Neural cell (in vitro differentiated cells): ENCODE measurements around the gene CEP128. TPM values are rescaled to one million over a fixed set of nuclear protein-coding genes. Genes with fewer than 3 reads are reported as not detected.

Source experiments
- H2AFZ ChIP-seq: fragments of 200-600, 300-800 bp; sonication (generic), shearing (Covaris generic); 2 replicates; pipeline ENCODE4 v1.6.0; 2014; ENCODE audit warnings: low read depth, mild to moderate bottlenecking, antibody characterized with exemption, low read length, moderate library complexity
- H3F3A ChIP-seq: fragments of 200-600 bp; shearing (Covaris generic); 2 replicates; pipeline ENCODE4 v1.6.1; 2016; ENCODE audit warnings: mild to moderate bottlenecking, moderate library complexity, mixed read lengths, antibody characterized with exemption, low read length; ENCODE audit not compliant: insufficient read depth, poor library complexity, severe bottlenecking
- H3K27ac ChIP-seq: fragments of 200-600, 300-800 bp; sonication (generic), shearing (Covaris generic); 2 replicates; pipeline ENCODE4 v1.5.1; 2014; ENCODE audit warnings: mild to moderate bottlenecking, low read length, moderate library complexity
- H3K27me3 ChIP-seq: fragments of 300-800, 200-600 bp; sonication (generic), shearing (Covaris generic); 2 replicates; pipeline ENCODE4 v1.6.0; 2014; ENCODE audit warnings: mild to moderate bottlenecking, low read depth, low read length, moderate library complexity; ENCODE audit not compliant: insufficient read depth
- H3K36me3 ChIP-seq: fragments of 300-800, 200-600 bp; sonication (generic), shearing (Covaris generic); 2 replicates; pipeline ENCODE4 v1.5.1; 2014; ENCODE audit warnings: mild to moderate bottlenecking, antibody characterized with exemption, low read length, moderate library complexity; ENCODE audit not compliant: insufficient read depth
- H3K4me2 ChIP-seq: fragments of 300-800, 200-600 bp; sonication (generic), shearing (Covaris generic); 2 replicates; pipeline ENCODE4 v1.6.0; 2014; ENCODE audit warnings: mild to moderate bottlenecking, low read length
- H3K4me3 ChIP-seq: fragments of 300-800, 200-600 bp; sonication (generic), shearing (Covaris generic); 2 replicates; pipeline ENCODE4 v1.5.1; 2014; ENCODE audit warnings: mild to moderate bottlenecking, low read length, moderate library complexity
- H3K79me2 ChIP-seq: fragments of 200-600 bp; shearing (Covaris generic); replicated peaks from 2 replicates; pipeline ENCODE4 v1.6.0; 2014; ENCODE audit warnings: mild to moderate bottlenecking, low read length, moderate library complexity; ENCODE audit not compliant: insufficient read depth
- H3K9ac ChIP-seq: fragments of 300-800, 200-600 bp; sonication (generic), shearing (Covaris generic); 2 replicates; pipeline ENCODE4 v1.6.1; 2016; ENCODE audit warnings: mild to moderate bottlenecking, low read length, mixed read lengths
- H3K9me2 ChIP-seq: fragments of 200-600 bp; shearing (Covaris generic); 2 replicates; pipeline ENCODE4 v1.6.1; 2016; ENCODE audit warnings: mild to moderate bottlenecking, low read length, mixed read lengths; ENCODE audit not compliant: insufficient read depth
- H3K9me3 ChIP-seq: fragments of 200-600, 300-800 bp; sonication (generic), shearing (Covaris generic); 2 replicates; pipeline ENCODE4 v1.6.1; 2016; ENCODE audit warnings: mild to moderate bottlenecking, mixed run types, low read length, moderate library complexity, mixed read lengths
- H4K20me1 ChIP-seq: fragments of 200-600 bp; shearing (Covaris generic); 2 replicates; pipeline ENCODE4 v1.6.1; 2016; ENCODE audit warnings: mild to moderate bottlenecking, mixed run types; ENCODE audit not compliant: insufficient read depth
- CTCF ChIP-seq: fragments of 450-650 bp; IDR thresholded peaks from 2 replicates; pipeline ENCODE4 v1.5.1; 2014; ENCODE audit warnings: antibody characterized with exemption, mild to moderate bottlenecking, moderate library complexity; ENCODE audit not compliant: poor library complexity, severe bottlenecking
- EP300 ChIP-seq: fragments of 450-650 bp; conservative IDR thresholded peaks from 2 replicates; pipeline ENCODE4 v1.6.1; 2014; ENCODE audit warnings: antibody characterized with exemption, mild to moderate bottlenecking, moderate library complexity; ENCODE audit not compliant: poor library complexity, severe bottlenecking
- EZH2 ChIP-seq: fragments of 200-600, 300-800 bp; shearing (Covaris generic), sonication (generic); IDR thresholded peaks from 2 replicates; pipeline ENCODE4 v1.6.1; 2014; ENCODE audit warnings: antibody characterized with exemption, low read length, borderline replicate concordance, mild to moderate bottlenecking; ENCODE audit not compliant: insufficient read depth, poor library complexity, severe bottlenecking
- MXI1 ChIP-seq: fragments of 450-650 bp; conservative IDR thresholded peaks from 2 replicates; pipeline ENCODE4 v1.6.1; 2014; ENCODE audit warnings: antibody characterized with exemption, mild to moderate bottlenecking; ENCODE audit not compliant: poor library complexity, severe bottlenecking
- POLR2AphosphoS5 ChIP-seq: IDR thresholded peaks from 2 replicates; pipeline ENCODE4 v1.6.1; 2012
- RAD21 ChIP-seq: fragments of 450-650 bp; conservative IDR thresholded peaks from 2 replicates; pipeline ENCODE4 v1.6.1; 2014; ENCODE audit warnings: antibody characterized with exemption, mild to moderate bottlenecking, moderate library complexity
- REST ChIP-seq: IDR thresholded peaks from 2 replicates; pipeline ENCODE4 v1.6.1; 2012; ENCODE audit warnings: borderline replicate concordance
- SMC3 ChIP-seq: fragments of 450-650 bp; conservative IDR thresholded peaks from 2 replicates; pipeline ENCODE4 v1.6.1; 2014; ENCODE audit warnings: antibody characterized with exemption, mild to moderate bottlenecking, moderate library complexity; ENCODE audit not compliant: poor library complexity
- TAF1 ChIP-seq: IDR thresholded peaks from 2 replicates; pipeline ENCODE4 v1.6.1; 2012; ENCODE audit warnings: low read depth
- polyA plus RNA-seq: library from polyadenylated mRNA; depleted of rRNA; stranded (reverse); fragments of >200 nt; gene quantifications from 2 replicates; pipeline ENCODE4 v1.2.3, GENCODE V29; 2014

Gene CEP128
- polyA plus RNA-seq, 1 donor from 2014 or later: 5.5 TPM

GRCh38 chr14:80944861-80945617, 3.5 kb upstream of the CEP128 start:
- Histone ChIP-seq H4K20me1 (no peaks in the 10 kb centered on the region), H3K27me3 (no peaks in the 10 kb centered on the region), H3K36me3 (no peaks in the 10 kb centered on the region), H3K9ac (no peak overlapping the region), H2AFZ (no peak overlapping the region), H3K4me2 (no peak overlapping the region), H3K9me3 (no peaks in the 10 kb centered on the region), H3K4me3 (no peak overlapping the region), H3K79me2 (no peaks in the 10 kb centered on the region), H3K27ac (no peak overlapping the region), H3K9me2 (no peaks in the 10 kb centered on the region), H3F3A (no peaks in the 10 kb centered on the region)
- TF ChIP-seq RAD21 (no peak), SMC3 (no peak), MXI1 (no peak), POLR2AphosphoS5 (no peak), TAF1 (no peak), EZH2 (no peak), REST (no peak), EP300 (no peak), CTCF (no peak)

- H3K36me3 ChIP-seq: no peaks in the 10 kb centered on the region
- H3K9me3 ChIP-seq: no peaks in the 10 kb centered on the region
- no peak overlapping the region for H3K27ac ChIP-seq
- peak overlapping the region; percentile 92 for H3K4me3 ChIP-seq
- H2AFZ ChIP-seq: peak overlapping the region; percentile 59
- H3K9me2 ChIP-seq: no peaks in the 10 kb centered on the region
- H3K9ac ChIP-seq: peak overlapping the region; percentile 56
- H3K4me2 ChIP-seq: peak overlapping the region; percentile 56
- H3K27me3 ChIP-seq: no peaks in the 10 kb centered on the region
- no peaks in the 10 kb centered on the region for H4K20me1 ChIP-seq
- no peaks in the 10 kb centered on the region for H3F3A ChIP-seq
- TF ChIP-seq POLR2AphosphoS5: no peak
- no peak for TF ChIP-seq RAD21
- no peak for TF ChIP-seq EZH2
- TF ChIP-seq TAF1: no peak
- TF ChIP-seq MXI1: no peak
- no peak for TF ChIP-seq SMC3
- TF ChIP-seq CTCF: no peak
- no peak for TF ChIP-seq EP300
- TF ChIP-seq REST: no peak
- H3K79me2 ChIP-seq: no peaks in the 10 kb centered on the region
These were observed 658 bp upstream of the CEP128 start for GRCh38 chr14:80942191-80942600.
